ENCODE results near the gene TMEM100. TPM values are rescaled to one million over a fixed set of nuclear protein-coding genes. Genes with fewer than 3 reads are reported as not detected.

The TMEM100 gene
- polyA plus RNA-seq, 1 donor from 2014 or later: not detected

DNA sequence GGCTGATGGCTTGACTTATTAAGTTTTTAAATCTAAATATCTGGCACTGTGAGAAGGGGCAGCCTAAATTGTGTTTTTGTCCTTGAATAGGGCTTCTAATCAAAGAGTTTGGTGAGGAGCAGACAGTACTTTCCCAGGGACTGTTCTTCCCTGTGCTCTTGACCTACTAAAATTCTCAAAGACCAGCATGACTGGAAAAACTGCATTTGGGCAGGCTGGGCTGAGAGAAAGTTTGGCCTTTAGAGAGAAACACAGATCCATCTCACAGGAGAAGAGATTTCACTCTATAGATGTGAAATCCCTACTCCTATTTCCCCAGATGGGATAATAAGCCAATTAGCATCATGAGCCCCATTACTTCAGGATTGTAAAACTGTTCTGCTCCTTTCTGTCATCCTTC lies 35.5 kb upstream of the TMEM100 start:
- H3K27me3 ChIP-seq (ENCODE audit: insufficient read depth, low read depth, low read length): no peaks in the 10 kb centered on the region
- H3K9ac ChIP-seq (ENCODE audit: low read length): no peak overlapping the region
- no peak overlapping the region for H3K4me2 ChIP-seq (ENCODE audit: low read length)
- H3K4me3 ChIP-seq (ENCODE audit: low read length): no peak overlapping the region
- H4K20me1 ChIP-seq (ENCODE audit: insufficient read depth): no peaks in the 10 kb centered on the region
- H2AFZ ChIP-seq (ENCODE audit: low read depth, low read length): no peak overlapping the region
- H3K36me3 ChIP-seq (ENCODE audit: insufficient read depth, low read length): no peaks in the 10 kb centered on the region
- H3K79me2 ChIP-seq (replicated peaks; ENCODE audit: insufficient read depth, low read length): no peaks in the 10 kb centered on the region
- no peaks in the 10 kb centered on the region for H3K9me3 ChIP-seq (ENCODE audit: low read length)
- H3K9me2 ChIP-seq (ENCODE audit: insufficient read depth, low read length): no peaks in the 10 kb centered on the region
- no peak overlapping the region for H3K27ac ChIP-seq (ENCODE audit: low read length)
- TF ChIP-seq, protein P1, sequence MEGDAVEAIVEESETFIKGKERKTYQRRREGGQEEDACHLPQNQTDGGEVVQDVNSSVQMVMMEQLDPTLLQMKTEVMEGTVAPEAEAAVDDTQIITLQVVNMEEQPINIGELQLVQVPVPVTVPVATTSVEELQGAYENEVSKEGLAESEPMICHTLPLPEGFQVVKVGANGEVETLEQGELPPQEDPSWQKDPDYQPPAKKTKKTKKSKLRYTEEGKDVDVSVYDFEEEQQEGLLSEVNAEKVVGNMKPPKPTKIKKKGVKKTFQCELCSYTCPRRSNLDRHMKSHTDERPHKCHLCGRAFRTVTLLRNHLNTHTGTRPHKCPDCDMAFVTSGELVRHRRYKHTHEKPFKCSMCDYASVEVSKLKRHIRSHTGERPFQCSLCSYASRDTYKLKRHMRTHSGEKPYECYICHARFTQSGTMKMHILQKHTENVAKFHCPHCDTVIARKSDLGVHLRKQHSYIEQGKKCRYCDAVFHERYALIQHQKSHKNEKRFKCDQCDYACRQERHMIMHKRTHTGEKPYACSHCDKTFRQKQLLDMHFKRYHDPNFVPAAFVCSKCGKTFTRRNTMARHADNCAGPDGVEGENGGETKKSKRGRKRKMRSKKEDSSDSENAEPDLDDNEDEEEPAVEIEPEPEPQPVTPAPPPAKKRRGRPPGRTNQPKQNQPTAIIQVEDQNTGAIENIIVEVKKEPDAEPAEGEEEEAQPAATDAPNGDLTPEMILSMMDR (IDR thresholded peaks at IDR 0.05; ENCODE audit: poor library complexity, severe bottlenecking): no peak
- TF ChIP-seq EP300 (conservative IDR thresholded peaks at IDR 0.05; ENCODE audit: poor library complexity, severe bottlenecking) (no peak), SMC3 (conservative IDR thresholded peaks at IDR 0.05; ENCODE audit: poor library complexity) (no peak), EZH2 (IDR thresholded peaks at IDR 0.05; ENCODE audit: borderline replicate concordance, insufficient read depth, low read length, poor library complexity, severe bottlenecking) (no peak), RAD21 (conservative IDR thresholded peaks at IDR 0.05) (no peak), TAF1 (IDR thresholded peaks at IDR 0.05; ENCODE audit: low read depth) (no peak), POLR2AphosphoS5 (IDR thresholded peaks at IDR 0.05) (no peak), MXI1 (conservative IDR thresholded peaks at IDR 0.05; ENCODE audit: poor library complexity, severe bottlenecking) (no peak)
- TF ChIP-seq, protein P2, sequence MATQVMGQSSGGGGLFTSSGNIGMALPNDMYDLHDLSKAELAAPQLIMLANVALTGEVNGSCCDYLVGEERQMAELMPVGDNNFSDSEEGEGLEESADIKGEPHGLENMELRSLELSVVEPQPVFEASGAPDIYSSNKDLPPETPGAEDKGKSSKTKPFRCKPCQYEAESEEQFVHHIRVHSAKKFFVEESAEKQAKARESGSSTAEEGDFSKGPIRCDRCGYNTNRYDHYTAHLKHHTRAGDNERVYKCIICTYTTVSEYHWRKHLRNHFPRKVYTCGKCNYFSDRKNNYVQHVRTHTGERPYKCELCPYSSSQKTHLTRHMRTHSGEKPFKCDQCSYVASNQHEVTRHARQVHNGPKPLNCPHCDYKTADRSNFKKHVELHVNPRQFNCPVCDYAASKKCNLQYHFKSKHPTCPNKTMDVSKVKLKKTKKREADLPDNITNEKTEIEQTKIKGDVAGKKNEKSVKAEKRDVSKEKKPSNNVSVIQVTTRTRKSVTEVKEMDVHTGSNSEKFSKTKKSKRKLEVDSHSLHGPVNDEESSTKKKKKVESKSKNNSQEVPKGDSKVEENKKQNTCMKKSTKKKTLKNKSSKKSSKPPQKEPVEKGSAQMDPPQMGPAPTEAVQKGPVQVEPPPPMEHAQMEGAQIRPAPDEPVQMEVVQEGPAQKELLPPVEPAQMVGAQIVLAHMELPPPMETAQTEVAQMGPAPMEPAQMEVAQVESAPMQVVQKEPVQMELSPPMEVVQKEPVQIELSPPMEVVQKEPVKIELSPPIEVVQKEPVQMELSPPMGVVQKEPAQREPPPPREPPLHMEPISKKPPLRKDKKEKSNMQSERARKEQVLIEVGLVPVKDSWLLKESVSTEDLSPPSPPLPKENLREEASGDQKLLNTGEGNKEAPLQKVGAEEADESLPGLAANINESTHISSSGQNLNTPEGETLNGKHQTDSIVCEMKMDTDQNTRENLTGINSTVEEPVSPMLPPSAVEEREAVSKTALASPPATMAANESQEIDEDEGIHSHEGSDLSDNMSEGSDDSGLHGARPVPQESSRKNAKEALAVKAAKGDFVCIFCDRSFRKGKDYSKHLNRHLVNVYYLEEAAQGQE (IDR thresholded peaks at IDR 0.05; ENCODE audit: borderline replicate concordance): no peak
- H3F3A ChIP-seq (ENCODE audit: insufficient read depth, low read length, poor library complexity, severe bottlenecking): no peaks in the 10 kb centered on the region

DNA sequence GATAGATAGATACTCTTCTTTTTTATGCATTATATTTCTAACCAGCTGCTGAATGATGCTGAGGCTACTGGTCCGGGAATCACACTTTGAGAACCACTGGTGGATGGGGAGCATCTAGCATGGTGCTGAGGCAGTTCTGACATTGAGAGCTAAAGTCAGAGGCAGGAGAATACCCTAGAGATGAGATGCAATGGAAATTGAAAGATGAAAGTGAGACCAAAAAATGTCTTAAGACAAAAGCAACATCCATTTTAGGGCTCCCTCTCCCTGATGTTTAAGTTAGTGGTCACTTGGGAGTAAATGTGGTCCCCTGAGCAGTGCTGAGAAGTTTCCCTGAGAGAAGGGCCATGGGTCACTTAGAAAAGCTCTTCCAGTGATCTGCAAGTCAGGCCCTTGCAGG lies 35.0 kb upstream of the TMEM100 start:
- Histone ChIP-seq H3K27ac (ENCODE audit: low read length) (no peak overlapping the region), H3K79me2 (replicated peaks; ENCODE audit: insufficient read depth, low read length) (no peaks in the 10 kb centered on the region), H3K9ac (ENCODE audit: low read length) (no peak overlapping the region), H2AFZ (ENCODE audit: low read depth, low read length) (no peak overlapping the region), H3K9me2 (ENCODE audit: insufficient read depth, low read length) (no peaks in the 10 kb centered on the region), H3F3A (ENCODE audit: insufficient read depth, low read length, poor library complexity, severe bottlenecking) (no peaks in the 10 kb centered on the region), H4K20me1 (ENCODE audit: insufficient read depth) (no peaks in the 10 kb centered on the region), H3K9me3 (ENCODE audit: low read length) (no peaks in the 10 kb centered on the region), H3K27me3 (ENCODE audit: insufficient read depth, low read depth, low read length) (no peaks in the 10 kb centered on the region), H3K36me3 (ENCODE audit: insufficient read depth, low read length) (no peaks in the 10 kb centered on the region), H3K4me3 (ENCODE audit: low read length) (no peak overlapping the region), H3K4me2 (ENCODE audit: low read length) (no peak overlapping the region)
- no peak for TF ChIP-seq MXI1 (conservative IDR thresholded peaks at IDR 0.05; ENCODE audit: poor library complexity, severe bottlenecking)
- TF ChIP-seq, protein P2 (IDR thresholded peaks at IDR 0.05; ENCODE audit: borderline replicate concordance): no peak
- TF ChIP-seq EP300 (conservative IDR thresholded peaks at IDR 0.05; ENCODE audit: poor library complexity, severe bottlenecking): no peak
- TF ChIP-seq POLR2AphosphoS5 (IDR thresholded peaks at IDR 0.05): no peak
- no peak for TF ChIP-seq SMC3 (conservative IDR thresholded peaks at IDR 0.05; ENCODE audit: poor library complexity)
- TF ChIP-seq EZH2 (IDR thresholded peaks at IDR 0.05; ENCODE audit: borderline replicate concordance, insufficient read depth, low read length, poor library complexity, severe bottlenecking): no peak
- TF ChIP-seq, protein P1 (IDR thresholded peaks at IDR 0.05; ENCODE audit: poor library complexity, severe bottlenecking): no peak
- no peak for TF ChIP-seq RAD21 (conservative IDR thresholded peaks at IDR 0.05)
- TF ChIP-seq TAF1 (IDR thresholded peaks at IDR 0.05; ENCODE audit: low read depth): no peak
